HG02678 (cell line): ENCODE data around the gene CALHM1.
"Not testable (repeated sequence)": the region's sequence is repeated elsewhere in the genome, so short reads cannot be mapped to it uniquely, and the experiment has no call there.

Experiments used
- ATAC-seq: cut with Tn5 transposase; IDR thresholded peaks from one replicate; pipeline ENCODE4 v1.9.1; 2021; ENCODE audit warnings: mild to moderate bottlenecking, moderate library complexity; ENCODE audit not compliant: unreplicated experiment

CALHM1 gene, protein sequence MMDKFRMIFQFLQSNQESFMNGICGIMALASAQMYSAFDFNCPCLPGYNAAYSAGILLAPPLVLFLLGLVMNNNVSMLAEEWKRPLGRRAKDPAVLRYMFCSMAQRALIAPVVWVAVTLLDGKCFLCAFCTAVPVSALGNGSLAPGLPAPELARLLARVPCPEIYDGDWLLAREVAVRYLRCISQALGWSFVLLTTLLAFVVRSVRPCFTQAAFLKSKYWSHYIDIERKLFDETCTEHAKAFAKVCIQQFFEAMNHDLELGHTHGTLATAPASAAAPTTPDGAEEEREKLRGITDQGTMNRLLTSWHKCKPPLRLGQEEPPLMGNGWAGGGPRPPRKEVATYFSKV

GRCh38 chr10:103458720-103459119 is at the start of gene CALHM1:
Gene CALHM1 (minus strand): TSS chr10:103458900. CDS start chr10:103458751, 149 bp downstream.
- ATAC-seq: peak; percentile 80

DNA sequence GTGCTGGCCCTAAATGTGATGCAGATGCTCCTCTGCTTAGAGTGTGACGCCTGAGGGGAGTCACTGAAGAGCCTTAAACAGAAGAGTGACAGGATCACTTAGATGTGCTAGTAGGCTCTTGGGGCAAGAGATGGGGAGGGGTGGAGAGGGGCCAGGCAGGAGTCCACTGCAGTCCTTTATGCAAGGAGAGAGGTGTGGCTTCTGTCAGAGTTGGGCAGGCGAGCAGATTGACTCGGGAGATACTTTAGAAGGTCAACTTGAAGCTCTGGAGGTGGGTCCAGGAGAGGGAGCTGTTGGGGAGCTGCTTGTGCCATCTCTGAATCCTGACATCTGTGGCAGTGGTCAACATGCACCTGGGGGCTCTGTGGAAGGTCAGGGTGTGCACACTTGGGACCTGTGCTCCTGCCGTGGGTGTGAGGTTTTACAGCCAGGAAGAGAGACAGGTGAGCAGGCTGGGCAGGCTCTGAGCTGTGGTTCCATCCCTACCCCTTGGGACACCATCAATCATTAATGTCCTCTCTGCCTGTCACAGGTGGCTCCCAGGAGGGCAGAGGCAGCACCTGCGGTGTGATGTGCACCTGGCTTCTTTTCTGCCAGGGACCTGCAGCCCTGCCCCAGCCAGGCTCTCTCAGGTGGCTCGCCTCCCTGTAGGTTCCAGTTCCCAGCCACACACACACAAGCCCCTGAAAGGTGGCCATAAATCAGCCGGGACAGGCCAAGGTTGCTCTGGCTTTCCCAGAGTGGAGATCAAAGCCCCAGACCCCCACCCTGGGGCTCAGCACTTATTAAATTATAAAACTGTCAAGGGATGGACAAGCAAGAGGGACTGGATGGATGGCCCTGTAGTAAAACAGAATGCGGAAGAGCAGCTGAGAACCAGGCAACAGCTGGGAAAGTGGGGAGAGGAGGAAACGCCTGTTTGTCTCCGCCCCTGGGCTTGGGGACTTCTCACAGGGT is 48.8 kb upstream of the CALHM1 start:
- ATAC-seq: no peak

DNA sequence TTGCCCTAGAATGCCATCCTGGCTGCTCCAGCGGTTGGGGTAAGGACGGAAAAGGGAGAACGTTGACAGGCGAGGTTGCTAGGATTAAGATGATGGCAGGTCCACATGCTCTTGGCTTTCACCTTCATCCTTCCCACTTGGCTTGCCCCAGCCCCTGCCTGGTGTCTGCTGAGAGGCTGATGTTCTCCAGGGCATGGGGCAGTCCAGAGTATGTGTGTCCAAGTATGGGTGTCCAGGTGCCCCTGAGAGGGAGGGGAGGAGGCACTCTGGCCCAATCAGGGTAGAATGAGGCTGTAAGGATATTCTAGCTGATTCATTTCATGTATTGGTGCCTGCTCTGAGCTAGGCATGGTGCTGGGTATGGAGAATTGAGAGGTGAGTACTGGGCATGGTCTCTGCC is 47.4 kb upstream of the CALHM1 start:
- ATAC-seq: no peak

GRCh38 chr10:103504181-103504783 is 45.6 kb upstream of the CALHM1 start:
- ATAC-seq: no peak

DNA sequence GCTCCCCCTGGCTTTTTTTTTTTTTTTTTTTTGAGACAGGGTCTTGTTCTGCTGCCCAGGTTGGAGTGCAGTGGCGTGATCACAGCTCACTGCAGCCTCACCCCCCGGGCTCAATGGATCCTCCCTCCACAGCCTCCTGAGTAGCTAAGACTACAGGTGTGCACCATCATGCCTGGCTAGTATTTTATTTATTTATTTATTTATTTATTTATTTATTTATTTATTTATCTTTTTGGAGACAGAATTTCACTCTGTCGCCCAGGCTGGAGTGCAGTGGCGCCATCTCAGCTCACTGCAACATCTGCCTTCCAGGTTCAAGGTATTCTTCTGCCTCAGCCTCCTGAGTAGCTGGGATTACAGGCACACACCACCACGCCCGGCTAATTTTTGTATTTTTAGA is 45.1 kb upstream of the CALHM1 start:
- not testable (repeated sequence) for ATAC-seq

GRCh38 chr10:103502849-103503660 is 44.4 kb upstream of the CALHM1 start:
- ATAC-seq: no peak

DNA sequence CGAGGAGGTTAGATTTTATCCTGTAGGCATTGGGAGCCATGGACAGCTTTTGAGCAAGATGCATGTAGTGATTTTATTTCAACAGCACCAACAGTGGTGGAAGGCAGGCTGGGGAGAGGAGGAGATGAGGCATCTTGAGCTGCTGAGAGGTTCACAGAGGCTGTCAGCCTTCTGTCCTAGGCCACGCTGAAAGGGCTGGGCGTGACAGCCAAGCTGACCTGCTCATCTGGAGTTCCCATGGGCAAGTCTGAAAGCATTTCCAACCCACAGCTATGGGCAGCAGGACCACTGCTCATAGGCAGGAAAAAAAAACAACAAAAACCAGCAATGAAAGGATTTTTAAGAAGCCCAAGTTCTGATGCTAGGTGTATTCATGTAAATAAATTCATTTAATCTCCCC is 42.5 kb upstream of the CALHM1 start:
- no peak for ATAC-seq

- ATAC-seq: no peak
Measured at GRCh38 chr10:103500481-103500880, 41.8 kb upstream of the CALHM1 start.

GRCh38 chr10:103499881-103500280 is 41.2 kb upstream of the CALHM1 start:
- no peak for ATAC-seq

GRCh38 chr10:103498936-103499638 is 40.4 kb upstream of the CALHM1 start:
- ATAC-seq: no peak

- ATAC-seq: no peak
Measured at GRCh38 chr10:103497161-103497915, 38.6 kb upstream of the CALHM1 start.

- no peak for ATAC-seq
Measured at GRCh38 chr10:103495321-103495720, 36.6 kb upstream of the CALHM1 start.

DNA sequence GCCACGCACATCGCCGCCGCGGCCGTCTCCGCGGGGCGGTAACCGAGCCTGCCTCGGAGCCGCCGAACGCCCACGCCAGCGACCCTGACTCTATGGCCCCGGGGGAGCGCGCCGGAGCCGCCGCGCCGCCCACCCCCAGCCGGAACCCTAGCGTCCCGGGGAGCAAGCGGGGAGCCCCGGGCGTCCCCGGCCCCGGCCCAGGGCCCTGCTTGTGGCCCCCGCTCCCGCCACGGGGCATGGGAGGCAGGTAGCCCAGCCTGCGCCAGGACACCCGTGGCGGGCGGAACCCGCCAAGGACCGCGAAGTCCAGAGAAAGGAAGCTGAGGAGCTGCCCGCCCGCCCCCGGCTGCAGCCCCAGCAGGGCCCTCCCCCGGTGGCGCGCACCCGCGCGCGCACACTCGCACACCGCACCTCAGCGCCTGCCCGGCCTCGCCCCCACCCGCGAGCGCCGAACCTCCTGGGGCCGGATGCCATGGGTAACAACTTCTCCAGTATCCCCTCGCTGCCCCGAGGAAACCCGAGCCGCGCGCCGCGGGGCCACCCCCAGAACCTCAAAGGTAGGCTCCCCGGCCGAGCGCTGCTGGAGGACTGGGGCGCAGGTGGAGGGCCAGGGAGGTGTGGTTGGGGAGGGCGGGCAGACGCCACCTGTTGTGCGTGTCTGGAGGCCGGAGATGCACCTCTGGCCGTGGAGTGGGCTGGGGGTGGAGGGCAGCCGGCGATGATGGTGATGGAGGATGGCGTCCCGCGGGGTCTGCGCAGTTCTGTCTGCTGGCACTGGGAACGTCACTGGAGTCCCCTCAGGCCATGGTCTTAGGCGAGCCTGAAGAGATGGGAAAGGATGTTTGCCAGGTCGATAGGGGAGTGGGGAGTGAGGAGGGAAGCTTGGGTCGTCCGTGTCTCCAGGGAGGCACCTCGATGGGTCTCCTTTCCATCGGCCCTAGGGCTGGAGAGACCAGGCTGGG is 35.5 kb upstream of the CALHM1 start:
- no peak for ATAC-seq

DNA sequence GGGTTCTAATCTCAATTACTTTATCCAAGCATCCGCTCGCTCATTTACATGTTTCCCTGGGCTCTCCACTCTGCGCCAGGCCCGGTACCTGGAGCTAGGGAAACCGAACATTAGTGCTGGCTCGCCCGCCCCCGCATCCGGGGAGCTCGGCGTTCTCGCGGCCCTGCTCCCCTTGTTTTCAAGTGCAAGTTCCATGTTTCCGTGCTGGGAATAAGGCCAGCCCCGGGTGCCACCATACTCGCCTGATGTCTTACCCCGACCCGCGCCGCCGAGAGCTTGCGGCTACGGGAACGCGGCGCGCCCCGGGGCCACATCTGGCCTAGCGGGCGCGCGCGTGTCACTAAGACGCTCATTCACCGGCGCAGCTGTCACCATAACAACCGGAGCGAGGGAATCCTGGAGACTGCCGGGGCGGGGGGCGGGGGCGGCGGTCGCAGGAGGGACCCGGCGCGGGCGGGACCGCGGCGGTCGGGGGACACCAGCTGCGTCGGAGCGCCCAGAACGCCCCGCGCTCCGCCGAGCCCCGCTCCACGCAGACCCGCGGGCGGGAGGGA is 34.7 kb upstream of the CALHM1 start, which contains the start of gene NEURL1:
NEURL1 (plus strand) TSS at position 344 of the 554 bp plus-strand sequence. CDS start 683 bp downstream, outside the sequence.
- ATAC-seq: no peak

GRCh38 chr10:103492655-103493261 is 34.1 kb upstream of the CALHM1 start:
- ATAC-seq: no peak

GRCh38 chr10:103491729-103492364 is 33.1 kb upstream of the CALHM1 start:
- no peak for ATAC-seq

DNA sequence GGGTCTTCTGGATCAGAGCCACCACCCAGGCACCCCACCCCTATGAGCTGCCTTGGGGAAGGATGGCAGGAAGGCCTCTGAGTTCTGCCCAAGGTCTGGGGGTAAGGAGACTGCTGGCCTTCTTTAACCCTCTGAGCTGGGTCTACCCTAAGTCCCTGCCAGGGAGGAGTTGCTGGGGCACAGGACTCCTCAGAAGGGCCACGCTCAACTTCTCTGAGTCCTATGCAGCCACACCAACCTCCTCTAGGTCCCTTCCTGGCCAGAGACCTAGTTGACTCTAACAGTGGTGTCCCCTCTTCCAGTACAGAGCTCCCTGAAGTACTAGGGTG is 32.2 kb upstream of the CALHM1 start:
- no peak for ATAC-seq
